Measurements from ENCODE around the gene SMURF1. TPM values are rescaled to one million over a fixed set of nuclear protein-coding genes. Genes with fewer than 3 reads are reported as not detected.
"Not testable (repeated sequence)": the region's sequence is repeated elsewhere in the genome, so short reads cannot be mapped to it uniquely, and the experiment has no call there.

Gene SMURF1
- total and polyA plus RNA-seq, 5 donors, result 4.5 to 14.7 (median 9.5) TPM

GRCh38 chr7:99078416-99078815 is 65.5 kb downstream of the SMURF1 start:
- no peaks in the 10 kb centered on the region for H3K27me3 ChIP-seq (ENCODE audit: control insufficient read depth, insufficient read depth)
- 87% methylated on average over 6 of the region's 6 CpGs for whole genome bisulfite sequencing
- H3K4me3 ChIP-seq (ENCODE audit: low read length), result no peak overlapping the region
- no peak for ATAC-seq
- no peaks in the 10 kb centered on the region for H3K9me3 ChIP-seq (ENCODE audit: control insufficient read depth, low read length)
- no peak overlapping the region for H3K27ac ChIP-seq (ENCODE audit: low read length)
- no peak for DNase-seq
- H3K4me1 ChIP-seq (ENCODE audit: control insufficient read depth, insufficient read depth, low read length), result peaks cover 5% of the 10 kb centered on the region
- intact Hi-C loops (cut with DNase I), result no loop called here

DNA sequence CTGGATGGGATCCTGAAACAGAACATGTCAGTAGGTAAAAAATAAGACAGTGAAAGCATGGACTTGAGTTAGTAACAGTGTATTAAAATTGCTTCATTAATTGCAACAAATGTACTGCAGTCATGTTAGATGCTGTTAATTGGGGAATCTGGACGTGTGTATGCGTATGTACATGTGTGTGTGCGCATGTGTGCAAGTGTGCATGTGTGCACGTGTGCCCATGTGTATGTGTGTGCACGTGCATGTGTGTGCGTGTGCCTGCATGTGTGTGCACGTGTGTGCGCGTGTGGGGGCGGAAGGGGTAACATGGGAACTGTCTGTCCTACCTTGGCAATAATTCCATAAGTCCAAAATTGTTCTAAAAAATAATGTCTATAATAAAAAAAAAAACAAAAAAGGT is 67.3 kb downstream of the SMURF1 start:
- H3K9me3 ChIP-seq (ENCODE audit: control insufficient read depth, low read length), result no peaks in the 10 kb centered on the region
- ATAC-seq, result no peak
- WGBS, result 96% methylated on average over 10 of the region's 10 CpGs
- H3K27me3 ChIP-seq (ENCODE audit: control insufficient read depth, insufficient read depth), result no peaks in the 10 kb centered on the region
- H3K4me3 ChIP-seq (ENCODE audit: low read length), result no peak overlapping the region
- intact Hi-C loops (cut with DNase I), result no loop called here
- DNase-seq, result no peak
- H3K27ac ChIP-seq (ENCODE audit: low read length), result no peak overlapping the region
- H3K4me1 ChIP-seq (ENCODE audit: control insufficient read depth, insufficient read depth, low read length), result peaks cover 5% of the 10 kb centered on the region

GRCh38 chr7:99073839-99074446 is 70.0 kb downstream of the SMURF1 start:
- DNase-seq (no peak), ATAC-seq (no peak)
- H3K4me1 ChIP-seq (ENCODE audit: control insufficient read depth, insufficient read depth, low read length), result peaks cover 2% of the 10 kb centered on the region
- H3K4me3 ChIP-seq (ENCODE audit: low read length), result no peak overlapping the region
- no peaks in the 10 kb centered on the region for H3K9me3 ChIP-seq (ENCODE audit: control insufficient read depth, low read length)
- no peaks in the 10 kb centered on the region for H3K27me3 ChIP-seq (ENCODE audit: control insufficient read depth, insufficient read depth)
- WGBS, result 83% methylated on average over 2 of the region's 2 CpGs
- intact Hi-C loops (cut with DNase I), result no loop called here
- H3K27ac ChIP-seq (ENCODE audit: low read length), result no peak overlapping the region

DNA sequence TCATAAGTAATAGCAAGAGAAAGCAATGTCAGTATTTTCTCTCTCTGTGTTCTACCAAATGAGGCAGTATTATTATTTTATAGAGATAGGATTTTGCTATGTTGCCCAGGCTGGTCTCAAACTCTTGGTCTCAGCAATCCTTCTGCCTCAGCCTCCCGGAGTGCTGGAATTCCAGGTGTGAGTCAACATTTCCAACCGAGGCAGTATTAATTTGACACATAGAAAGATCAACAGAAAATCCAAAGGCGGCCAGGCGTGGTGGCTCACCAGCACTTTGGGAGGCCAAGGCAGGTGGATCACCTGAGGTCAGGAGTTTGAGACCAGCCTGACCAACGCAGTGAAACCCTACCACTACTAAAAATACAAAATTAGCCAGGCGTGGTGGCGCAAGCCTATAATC is 71.8 kb downstream of the SMURF1 start:
- no peak for DNase-seq
- Histone ChIP-seq H3K9me3 (ENCODE audit: control insufficient read depth, low read length) (no peaks in the 10 kb centered on the region), H3K27me3 (ENCODE audit: control insufficient read depth, insufficient read depth) (no peaks in the 10 kb centered on the region), H3K4me3 (ENCODE audit: low read length) (no peak overlapping the region), H3K4me1 (ENCODE audit: control insufficient read depth, insufficient read depth, low read length) (no peaks in the 10 kb centered on the region), H3K27ac (ENCODE audit: low read length) (no peak overlapping the region)
- WGBS, result 95% methylated on average over 7 of the region's 7 CpGs
- intact Hi-C loops (cut with DNase I), result no loop called here
- ATAC-seq, result no peak

DNA sequence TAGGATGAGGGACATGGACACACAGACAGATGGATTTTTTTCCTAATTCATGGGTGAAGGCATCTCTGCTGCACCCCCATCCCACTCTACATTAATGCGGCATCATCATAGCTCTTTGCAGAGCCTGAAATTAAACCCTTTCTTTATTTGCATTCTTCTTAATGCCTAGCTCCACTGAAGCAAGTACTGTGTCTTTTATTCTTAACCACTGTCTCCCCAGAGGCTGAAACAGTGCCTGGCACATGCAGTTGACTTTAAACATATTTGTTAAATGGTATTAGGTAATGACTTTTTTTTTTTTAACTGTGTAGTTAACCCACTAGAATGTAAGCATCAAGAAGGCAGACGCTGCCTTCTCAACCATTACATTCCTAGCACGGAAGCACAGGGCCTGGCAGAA is 73.5 kb downstream of the SMURF1 start:
- intact Hi-C loops (cut with DNase I), result no loop called here

GRCh38 chr7:99061001-99061776 is 82.7 kb downstream of the SMURF1 start:
- intact Hi-C loops (cut with DNase I), result no loop called here

More for the DNA sequence above, 73.5 kb downstream of the SMURF1 start:
- no peaks in the 10 kb centered on the region for H3K27me3 ChIP-seq (ENCODE audit: control insufficient read depth, insufficient read depth)
- no peaks in the 10 kb centered on the region for H3K4me1 ChIP-seq (ENCODE audit: control insufficient read depth, insufficient read depth, low read length)
- 95% methylated on average over 3 of the region's 3 CpGs for WGBS
- DNase-seq (no peak), ATAC-seq (no peak)
- no peaks in the 10 kb centered on the region for H3K9me3 ChIP-seq (ENCODE audit: control insufficient read depth, low read length)
- H3K4me3 ChIP-seq (ENCODE audit: low read length), result no peak overlapping the region
- no peak overlapping the region for H3K27ac ChIP-seq (ENCODE audit: low read length)

GRCh38 chr7:99054781-99055180 is 89.1 kb downstream of the SMURF1 start:
- Histone ChIP-seq H3K27me3 (ENCODE audit: control insufficient read depth, insufficient read depth) (no peaks in the 10 kb centered on the region), H3K4me3 (ENCODE audit: low read length) (no peak overlapping the region), H3K9me3 (ENCODE audit: control insufficient read depth, low read length) (no peaks in the 10 kb centered on the region), H3K27ac (ENCODE audit: low read length) (no peak overlapping the region), H3K4me1 (ENCODE audit: control insufficient read depth, insufficient read depth, low read length) (no peaks in the 10 kb centered on the region)
- intact Hi-C loops (cut with DNase I), result no loop called here
- WGBS, result 93% methylated on average over 9 of the region's 9 CpGs
- ATAC-seq (no peak), DNase-seq (no peak)

More at GRCh38 chr7:99061001-99061776, 82.7 kb downstream of the SMURF1 start:
- WGBS, result 76% methylated on average over 6 of the region's 6 CpGs
- ATAC-seq, result no peak
- Histone ChIP-seq H3K9me3 (ENCODE audit: control insufficient read depth, low read length) (no peaks in the 10 kb centered on the region), H3K4me1 (ENCODE audit: control insufficient read depth, insufficient read depth, low read length) (no peaks in the 10 kb centered on the region), H3K27me3 (ENCODE audit: control insufficient read depth, insufficient read depth) (no peaks in the 10 kb centered on the region), H3K27ac (ENCODE audit: low read length) (no peak overlapping the region), H3K4me3 (ENCODE audit: low read length) (no peak overlapping the region)
- no peak for DNase-seq

DNA sequence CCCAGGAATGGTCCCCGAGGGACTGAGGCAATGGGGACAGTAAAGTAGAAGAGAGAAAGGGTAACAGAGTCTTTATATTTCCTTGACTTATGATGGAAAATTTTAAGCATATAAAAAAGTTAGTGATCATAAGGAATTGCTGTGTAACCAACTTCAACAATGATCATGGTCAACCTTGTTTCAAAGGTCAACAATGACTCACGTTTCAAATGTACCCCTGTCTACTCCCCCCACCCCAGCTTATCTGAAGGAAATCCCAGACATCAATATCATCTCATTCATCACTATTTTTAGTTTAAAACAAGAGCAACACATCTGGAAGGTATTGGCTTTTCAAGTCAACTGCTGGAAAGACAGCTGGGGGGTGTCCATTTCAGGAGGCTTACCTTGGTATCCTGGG is 92.9 kb downstream of the SMURF1 start:
- intact Hi-C loops (cut with DNase I), result no loop called here
- Histone ChIP-seq H3K27ac (ENCODE audit: low read length) (no peak overlapping the region), H3K27me3 (ENCODE audit: control insufficient read depth, insufficient read depth) (no peaks in the 10 kb centered on the region), H3K4me3 (ENCODE audit: low read length) (no peak overlapping the region), H3K9me3 (ENCODE audit: control insufficient read depth, low read length) (no peaks in the 10 kb centered on the region), H3K4me1 (ENCODE audit: control insufficient read depth, insufficient read depth, low read length) (no peaks in the 10 kb centered on the region)
- ATAC-seq (no peak), DNase-seq (no peak)
- WGBS, result 55% methylated on average over 2 of the region's 2 CpGs

- WGBS, result 91% methylated on average over 15 of the region's 15 CpGs
- H3K4me3 ChIP-seq (ENCODE audit: low read length), result no peak overlapping the region
- H3K9me3 ChIP-seq (ENCODE audit: control insufficient read depth, low read length), result no peaks in the 10 kb centered on the region
- ATAC-seq, result no peak
- DNase-seq, result no peak
- H3K4me1 ChIP-seq (ENCODE audit: control insufficient read depth, insufficient read depth, low read length), result no peaks in the 10 kb centered on the region
- no peak overlapping the region for H3K27ac ChIP-seq (ENCODE audit: low read length)
- H3K27me3 ChIP-seq (ENCODE audit: control insufficient read depth, insufficient read depth), result no peaks in the 10 kb centered on the region
- intact Hi-C loops (cut with DNase I), result loop anchor here in 2 of 4 donors (10.0 kb wide), 1 partner anchor 97 kb away; the partner anchor contains the start of gene SMURF1 (in 2 of the 2)
Observed at GRCh38 chr7:99047526-99048077, 96.3 kb downstream of the SMURF1 start.

GRCh38 chr7:99046722-99047121 is 97.2 kb downstream of the SMURF1 start:
- 84% methylated on average over 8 of the region's 8 CpGs for WGBS
- no peaks in the 10 kb centered on the region for H3K27me3 ChIP-seq (ENCODE audit: control insufficient read depth, insufficient read depth)
- no peak overlapping the region for H3K27ac ChIP-seq (ENCODE audit: low read length)
- intact Hi-C loops (cut with DNase I), result loop anchor here in 2 of 4 donors (10.0 kb wide), 1 partner anchor 98 kb away; the partner anchor contains the start of gene SMURF1 (in 2 of the 2)
- DNase-seq, result no peak
- H3K4me3 ChIP-seq (ENCODE audit: low read length), result no peak overlapping the region
- no peaks in the 10 kb centered on the region for H3K4me1 ChIP-seq (ENCODE audit: control insufficient read depth, insufficient read depth, low read length)
- ATAC-seq, result no peak
- H3K9me3 ChIP-seq (ENCODE audit: control insufficient read depth, low read length), result no peaks in the 10 kb centered on the region

DNA sequence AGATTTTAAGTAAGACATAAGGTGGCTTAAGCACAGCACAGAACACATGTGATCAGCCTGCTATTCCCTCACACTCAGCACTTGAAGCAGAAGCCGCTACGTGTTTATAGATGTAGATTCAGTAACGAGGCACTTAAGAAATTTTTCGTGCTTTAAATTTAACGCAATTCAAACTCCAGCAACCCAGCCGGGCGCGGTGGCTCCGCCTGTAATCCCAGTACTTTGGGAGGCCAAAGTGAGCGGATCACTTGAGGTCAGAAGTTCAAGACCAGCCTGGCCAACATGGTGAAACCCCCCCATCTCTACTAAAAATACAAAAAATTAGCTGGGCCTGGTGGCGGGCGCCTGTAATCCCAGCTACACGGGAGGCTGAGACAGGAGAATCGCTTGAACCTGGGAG is 97.6 kb downstream of the SMURF1 start:
- ATAC-seq; H3K4me1 ChIP-seq (ENCODE audit: control insufficient read depth, insufficient read depth, low read length); H3K27ac ChIP-seq (ENCODE audit: low read length); H3K27me3 ChIP-seq (ENCODE audit: control insufficient read depth, insufficient read depth); H3K9me3 ChIP-seq (ENCODE audit: control insufficient read depth, low read length); H3K4me3 ChIP-seq (ENCODE audit: low read length); DNase-seq: not testable (repeated sequence)
- WGBS, result 87% methylated on average over 14 of the region's 14 CpGs
- intact Hi-C loops (cut with DNase I), result loop anchor here in 2 of 4 donors (10.0 kb wide), 1 partner anchor 99 kb away; the partner anchor contains the start of gene SMURF1 (in 2 of the 2)

Measured in right cardiac atrium (tissue), 5 donors.